GM12878 (cell line): ENCODE measurements around the gene CTNNA3. TPM values are rescaled to one million over a fixed set of nuclear protein-coding genes. Genes with fewer than 3 reads are reported as not detected.

ENCODE experiments used
- ATAC-seq: fragments of 200-7000 bp; cut with Tn5 transposase; 3 replicates; pipeline ENCODE4 v1.9.1; 2020; ENCODE audit warnings: mild to moderate bottlenecking, moderate library complexity
- BruUV-seq: library from RNA; stranded (reverse); fragments of 400-500 nt; replicated peaks from 2 replicates; lab custom pipeline; 2021; lab: Mats Ljungman, UMichigan
- CTCF ChIA-PET: fragments of 300-600 bp; sonication (Branson Sonifier 250); formaldehyde crosslinking; extraction: SDS; loops from one replicate; lab custom pipeline; 2021; ENCODE audit warnings: inconsistent platforms; lab: Yijun Ruan, JAX
- POLR2A ChIA-PET: fragments of 350-600 bp; formaldehyde crosslinking; extraction: SDS; loops from one replicate; lab custom pipeline; 2021; ENCODE audit warnings: inconsistent platforms; lab: Charles Lee
- RAD21 ChIA-PET: fragments of 300-600 bp; sonication (Branson Sonifier 250); formaldehyde crosslinking; loops from one replicate; lab custom pipeline; 2023; ENCODE audit warnings: antibody characterized with exemption; ENCODE audit not compliant: unreplicated experiment; lab: Charles Lee
- SMC1A ChIA-PET: fragments of 300-600 bp; sonication (Branson Sonifier 250); formaldehyde crosslinking; loops from one replicate; lab custom pipeline; 2023; ENCODE audit not compliant: unreplicated experiment, uncharacterized antibody; lab: Charles Lee
- DNase-seq: peaks from one replicate; pipeline ENCODE4 v3.0.0-alpha.2; 2011; ENCODE audit warnings: low read depth, low spot score
- FAIRE-seq: peaks from 3 replicates; lab custom pipeline; 2011; peaks lifted over from hg19 to GRCh38; lab: Jason Lieb, UNC
- H2AFZ ChIP-seq: 2 replicates; pipeline ENCODE4 v1.6.0; 2011; ENCODE audit warnings: low read depth, low read length, control low read depth; ENCODE audit not compliant: control insufficient read depth
- H3K27ac ChIP-seq: 2 replicates; pipeline ENCODE4 v1.5.1; 2011; ENCODE audit warnings: control low read depth; ENCODE audit not compliant: control insufficient read depth, insufficient read depth
- H3K27me3 ChIP-seq, 2 experiments: replicated peaks in 1 of 2; 2 replicates each; pipeline versions ENCODE4 v1.6.0 to v1.6.1; 2011; ENCODE audit warnings: low read length in 1 of 2; ENCODE audit not compliant: control insufficient read depth in 2 of 2, insufficient read depth in 2 of 2
- H3K36me3 ChIP-seq, 2 experiments: 2 replicates each; pipeline ENCODE4 v1.5.1; 2011; ENCODE audit warnings: low read length in 1 of 2; ENCODE audit not compliant: control insufficient read depth in 2 of 2, insufficient read depth in 2 of 2
- H3K4me1 ChIP-seq: 2 replicates; pipeline ENCODE4 v1.6.1; 2011; ENCODE audit warnings: mild to moderate bottlenecking, low read length, moderate library complexity, mixed read lengths; ENCODE audit not compliant: control insufficient read depth, insufficient read depth
- H3K4me2 ChIP-seq: 2 replicates; pipeline ENCODE4 v1.6.0; 2011; ENCODE audit warnings: control low read depth; ENCODE audit not compliant: control insufficient read depth, insufficient read depth
- H3K4me3 ChIP-seq: fragments of 200-600 bp; sonication (generic); 2 replicates; pipeline ENCODE4 v1.5.1; 2016
- H3K79me2 ChIP-seq: 2 replicates; pipeline ENCODE4 v1.6.0; 2011; ENCODE audit warnings: low read length; ENCODE audit not compliant: control insufficient read depth, insufficient read depth
- H3K9ac ChIP-seq: 2 replicates; pipeline ENCODE4 v1.8.0; 2011; ENCODE audit warnings: low read length, control low read depth, mixed read lengths; ENCODE audit not compliant: control insufficient read depth, insufficient read depth
- H3K9me3 ChIP-seq: replicated peaks from 3 replicates; pipeline ENCODE4 v1.5.1; 2011; ENCODE audit warnings: mild to moderate bottlenecking, low read length; ENCODE audit not compliant: control insufficient read depth, insufficient read depth
- H4K20me1 ChIP-seq: 2 replicates; pipeline ENCODE4 v1.6.0; 2011; ENCODE audit not compliant: control insufficient read depth, insufficient read depth
- CREM ChIP-seq: IDR thresholded peaks from 2 replicates; pipeline ENCODE4 v1.6.1; 2014; ENCODE audit warnings: antibody characterized with exemption, low read depth
- IRF5 ChIP-seq: fragments of 450-650 bp; IDR thresholded peaks from 2 replicates; pipeline ENCODE4 v1.6.1; 2017; ENCODE audit warnings: borderline replicate concordance
- KLF5 ChIP-seq: fragments of 450-650 bp; IDR thresholded peaks from 2 replicates; pipeline ENCODE4 v1.6.1; 2014; ENCODE audit warnings: mild to moderate bottlenecking; ENCODE audit not compliant: partially characterized antibody
- MEF2A ChIP-seq: IDR thresholded peaks from 2 replicates; pipeline ENCODE4 v1.6.1; 2011; ENCODE audit warnings: low read depth, mild to moderate bottlenecking, low read length, moderate library complexity; ENCODE audit not compliant: insufficient read depth
- MYB ChIP-seq: fragments of 150-350 bp; IDR thresholded peaks from 2 replicates; pipeline ENCODE4 v1.6.1; 2014; ENCODE audit warnings: mild to moderate bottlenecking, low read depth, low read length, borderline replicate concordance
- NR2F1 ChIP-seq: fragments of 450-650 bp; conservative IDR thresholded peaks from 2 replicates; pipeline ENCODE4 v1.6.1; 2017; ENCODE audit warnings: mild to moderate bottlenecking
- POLR2A ChIP-seq: IDR thresholded peaks from 2 replicates; pipeline ENCODE4 v1.6.1; 2011; ENCODE audit warnings: low read depth, mild to moderate bottlenecking, low read length
- RAD51 ChIP-seq: fragments of 450-650 bp; IDR thresholded peaks from 2 replicates; pipeline ENCODE4 v1.6.1; 2016; ENCODE audit warnings: moderate library complexity, mild to moderate bottlenecking, inconsistent platforms
- USF2 ChIP-seq: IDR thresholded peaks from 2 replicates; pipeline ENCODE4 v1.6.1; 2011; ENCODE audit warnings: low read depth, low read length, improper control_type of control experiment, borderline replicate concordance
- ZBTB33 ChIP-seq: fragments of 450-650 bp; IDR thresholded peaks from 2 replicates; pipeline ENCODE4 v1.6.1; 2017; ENCODE audit warnings: mild to moderate bottlenecking
- in situ Hi-C: fragments of 300-500 bp; cut with MboI; formaldehyde crosslinking; loops from 9 replicates; pipeline ENCODE4 v1.14.3; 2018; ENCODE audit warnings: mixed read lengths
- intact Hi-C: fragments of 100-400 bp; cut with micrococcal nuclease; formaldehyde crosslinking; loops from one replicate; pipeline ENCODE4 v1.14.2; 2022; ENCODE audit not compliant: unreplicated experiment
- polyA plus RNA-seq, 11 experiments: library from polyadenylated mRNA; depleted of rRNA in 4 of 11; unstranded in 6 of 11; stranded (reverse) in 5 of 11; fragments of >200 nt; fragmentation: Nextera tagmentation in 4 of 11; fragmentation: Illumina TruSeq in 1 of 11; extraction: Ambion mirVana in 4 of 11; extraction: Trizol in 1 of 11; gene quantifications; 1 replicate in 1 of 11; 2 replicates in 10 of 11; pipeline versions ENCODE4 v1.2.1 to v1.2.3, GENCODE V29; 2011 to 2016; ENCODE audit warnings: inconsistent platforms in 2 of 11, missing spikeins in 2 of 11, low read depth in 1 of 11
- total RNA-seq, 4 experiments: library from RNA; depleted of rRNA in 3 of 4; stranded (reverse); fragments of >200 nt in 3 of 4; fragmentation: Illumina TruSeq in 1 of 4; extraction: Trizol in 1 of 4; gene quantifications; 2 replicates each; pipeline versions ENCODE4 v1.2.1 to v1.2.3, GENCODE V29; 2013 to 2021

Gene CTNNA3
- total and polyA plus RNA-seq, 10 of the 15 experiments (the other 5 are each of a cell fraction or from before 2014, with no cell fraction given) = under 0.01 to 4.5 (median 0.22) TPM; not detected in 2

- no peak for TF ChIP-seq ZBTB33
- TF ChIP-seq NR2F1 = no peak
- TF ChIP-seq MEF2A = no peak
- no peak for TF ChIP-seq RAD51
- no peak for TF ChIP-seq CREM
- no peak for TF ChIP-seq POLR2A
- TF ChIP-seq KLF5 = no peak
- TF ChIP-seq USF2 = no peak
Measured at GRCh38 chr10:67171970-67172369, 524.0 kb downstream of the CTNNA3 start (continued).

GRCh38 chr10:67156239-67156638 is 539.8 kb downstream of the CTNNA3 start:
- H3K27me3 ChIP-seq = no peaks in the 10 kb centered on the region
- no peak overlapping the region for H3K4me2 ChIP-seq
- H3K9me3 ChIP-seq = no peaks in the 10 kb centered on the region
- intact Hi-C loops = no loop called here
- no peak overlapping the region for H3K9ac ChIP-seq
- ATAC-seq (no peak), DNase-seq (no peak), FAIRE-seq (no peak)
- TF ChIP-seq MYB (no peak), IRF5 (no peak), POLR2A (no peak)
- SMC1A ChIA-PET = no interaction called here
- H3K79me2 ChIP-seq = no peaks in the 10 kb centered on the region
- RAD21 ChIA-PET = no interaction called here
- CTCF ChIA-PET = interaction anchor here (0.5 kb wide), 1 partner anchor 622 kb away, joined by 3 read pairs; no protein-coding TSS in a partner anchor
- no peaks in the 10 kb centered on the region for H4K20me1 ChIP-seq
- H3K4me3 ChIP-seq = no peak overlapping the region
- BruUV-seq = no TSS peak
- H3K36me3 ChIP-seq = no peaks in the 10 kb centered on the region
- in situ Hi-C loops = no loop called here
- POLR2A ChIA-PET = no interaction called here
- no peak overlapping the region for H3K27ac ChIP-seq
- no peak overlapping the region for H2AFZ ChIP-seq
- H3K4me1 ChIP-seq = no peaks in the 10 kb centered on the region
